Measurements from ENCODE around the gene RPL37A.
"Not testable (repeated sequence)": the region's sequence is repeated elsewhere in the genome, so short reads cannot be mapped to it uniquely, and the experiment has no call there.

The RPL37A gene

GRCh38 chr2:216504376-216504762 is 5.7 kb downstream of the RPL37A start:
- Histone ChIP-seq H3K9me3 (ENCODE audit: control insufficient read depth, low read length) (no peaks in the 10 kb centered on the region), H3K9ac (ENCODE audit: low read length) (no peak overlapping the region), H3K4me1 (ENCODE audit: control insufficient read depth, insufficient read depth, low read length) (peaks cover 13% of the 10 kb centered on the region), H3K27me3 (ENCODE audit: control insufficient read depth, insufficient read depth, low read length) (no peaks in the 10 kb centered on the region), H3K4me3 (ENCODE audit: low read length) (no peak overlapping the region), H3K36me3 (ENCODE audit: control insufficient read depth, insufficient read depth, low read length) (no peaks in the 10 kb centered on the region)

DNA sequence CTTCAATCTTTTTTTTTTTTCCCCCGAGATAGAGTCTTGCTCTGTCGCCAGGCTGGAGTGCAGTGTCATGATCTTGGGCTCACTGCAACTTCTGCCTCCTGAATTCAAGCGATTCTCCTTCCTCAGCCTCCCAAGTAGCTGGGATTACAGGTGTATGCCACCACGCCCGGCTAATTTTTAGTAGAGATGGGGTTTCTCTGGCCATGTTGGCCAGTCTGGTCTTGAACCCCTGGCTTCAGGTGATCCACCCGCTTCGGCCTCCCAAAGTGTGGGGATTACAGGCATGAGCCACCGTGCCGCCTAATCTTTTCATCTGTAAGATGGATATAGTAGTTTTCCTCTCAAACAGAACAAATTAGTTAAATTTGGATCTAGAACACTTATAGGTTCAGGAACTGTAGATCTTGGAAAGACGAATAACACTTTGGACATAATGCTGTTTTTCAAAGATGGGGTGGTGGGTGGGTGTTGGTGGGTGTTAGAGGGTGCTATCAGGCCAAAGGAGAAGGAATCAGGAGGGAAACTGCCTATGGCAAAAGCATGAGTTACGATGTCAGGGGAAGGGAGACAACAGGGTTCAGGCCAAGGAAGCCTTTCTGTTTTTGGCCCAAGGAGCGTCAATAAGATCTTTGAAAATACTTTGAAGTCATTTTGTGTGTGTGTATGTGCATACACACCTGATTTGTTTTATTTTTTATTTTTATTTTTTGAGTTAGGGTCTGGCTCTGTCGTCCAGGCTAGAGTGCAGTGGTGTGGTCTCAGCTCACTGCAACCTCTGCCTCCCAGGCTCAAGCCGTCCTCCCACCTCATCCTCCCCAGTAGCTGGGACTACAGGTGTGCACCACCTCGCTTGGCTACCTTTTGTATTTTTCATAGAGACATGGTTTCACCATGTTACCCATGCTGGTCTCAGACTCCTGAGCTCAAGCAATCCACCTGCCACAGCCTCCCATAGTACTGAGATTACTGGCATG is 6.8 kb downstream of the RPL37A start:
- Histone ChIP-seq H3K36me3 (ENCODE audit: control insufficient read depth, insufficient read depth, low read length) (no peaks in the 10 kb centered on the region), H3K27me3 (ENCODE audit: control insufficient read depth, insufficient read depth, low read length) (no peaks in the 10 kb centered on the region), H3K9me3 (ENCODE audit: control insufficient read depth, low read length) (no peaks in the 10 kb centered on the region), H3K4me3 (ENCODE audit: low read length) (no peak overlapping the region), H3K4me1 (ENCODE audit: control insufficient read depth, insufficient read depth, low read length) (peaks cover 3% of the 10 kb centered on the region), H3K9ac (ENCODE audit: low read length) (no peak overlapping the region)

GRCh38 chr2:216507220-216508160 is 8.8 kb downstream of the RPL37A start:
- Histone ChIP-seq H3K9ac (ENCODE audit: low read length) (no peak overlapping the region), H3K36me3 (ENCODE audit: control insufficient read depth, insufficient read depth, low read length) (no peaks in the 10 kb centered on the region), H3K4me3 (ENCODE audit: low read length) (no peak overlapping the region), H3K4me1 (ENCODE audit: control insufficient read depth, insufficient read depth, low read length) (no peaks in the 10 kb centered on the region), H3K9me3 (ENCODE audit: control insufficient read depth, low read length) (no peaks in the 10 kb centered on the region), H3K27me3 (ENCODE audit: control insufficient read depth, insufficient read depth, low read length) (no peaks in the 10 kb centered on the region)

- H3K27me3 ChIP-seq (ENCODE audit: control insufficient read depth, insufficient read depth, low read length) = no peaks in the 10 kb centered on the region
- no peaks in the 10 kb centered on the region for H3K36me3 ChIP-seq (ENCODE audit: control insufficient read depth, insufficient read depth, low read length)
- no peaks in the 10 kb centered on the region for H3K9me3 ChIP-seq (ENCODE audit: control insufficient read depth, low read length)
- H3K9ac ChIP-seq (ENCODE audit: low read length) = no peak overlapping the region
- H3K4me3 ChIP-seq (ENCODE audit: low read length) = no peak overlapping the region
- no peaks in the 10 kb centered on the region for H3K4me1 ChIP-seq (ENCODE audit: control insufficient read depth, insufficient read depth, low read length)
These were observed 9.6 kb downstream of the RPL37A start for GRCh38 chr2:216508229-216508628.

GRCh38 chr2:216516730-216517350 is 18.2 kb downstream of the RPL37A start:
- Histone ChIP-seq H3K4me1 (ENCODE audit: control insufficient read depth, insufficient read depth, low read length) (no peaks in the 10 kb centered on the region), H3K4me3 (ENCODE audit: low read length) (no peak overlapping the region), H3K9ac (ENCODE audit: low read length) (no peak overlapping the region), H3K27me3 (ENCODE audit: control insufficient read depth, insufficient read depth, low read length) (no peaks in the 10 kb centered on the region), H3K9me3 (ENCODE audit: control insufficient read depth, low read length) (no peaks in the 10 kb centered on the region), H3K36me3 (ENCODE audit: control insufficient read depth, insufficient read depth, low read length) (no peaks in the 10 kb centered on the region)

DNA sequence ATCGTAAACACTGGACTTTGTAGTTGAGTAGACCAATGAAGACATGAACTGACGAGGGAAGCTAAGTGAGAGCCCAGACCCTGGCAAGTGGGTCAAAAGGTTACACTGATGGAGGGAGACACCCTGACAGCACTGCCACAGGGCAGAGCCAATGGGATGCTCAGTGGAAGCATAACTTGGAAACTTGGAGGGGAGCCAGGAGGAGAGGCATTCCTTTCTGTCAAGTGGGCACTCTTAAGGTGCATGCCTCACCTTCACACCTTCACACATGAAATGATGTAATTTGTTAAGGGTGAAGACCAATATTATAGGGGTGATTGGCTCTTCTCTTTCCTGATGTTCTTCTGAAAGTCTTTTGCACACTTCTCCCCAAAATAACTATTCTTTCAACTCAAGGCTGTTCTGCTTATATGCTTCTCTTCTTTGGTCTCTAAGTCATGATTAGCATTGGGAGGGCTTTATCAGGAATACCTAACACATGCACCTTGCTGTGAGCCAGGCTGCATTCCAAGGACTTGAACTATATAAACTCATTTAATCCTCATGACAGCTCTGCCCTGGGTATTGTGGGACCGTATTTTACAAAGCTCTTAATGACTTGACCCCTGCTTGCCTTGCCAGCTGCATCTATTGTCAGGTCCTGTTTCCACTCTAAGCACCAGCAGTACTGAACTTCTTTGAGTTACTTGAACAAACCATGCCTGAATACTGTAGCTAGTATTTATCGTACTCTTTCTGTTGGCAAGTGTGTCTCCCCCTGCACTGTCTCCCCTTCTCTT is 19.0 kb downstream of the RPL37A start:
- no peaks in the 10 kb centered on the region for H3K27me3 ChIP-seq (ENCODE audit: control insufficient read depth, insufficient read depth, low read length)
- H3K4me3 ChIP-seq (ENCODE audit: low read length) = no peak overlapping the region
- no peaks in the 10 kb centered on the region for H3K36me3 ChIP-seq (ENCODE audit: control insufficient read depth, insufficient read depth, low read length)
- H3K9me3 ChIP-seq (ENCODE audit: control insufficient read depth, low read length) = no peaks in the 10 kb centered on the region
- H3K4me1 ChIP-seq (ENCODE audit: control insufficient read depth, insufficient read depth, low read length) = no peaks in the 10 kb centered on the region
- H3K9ac ChIP-seq (ENCODE audit: low read length) = no peak overlapping the region

DNA sequence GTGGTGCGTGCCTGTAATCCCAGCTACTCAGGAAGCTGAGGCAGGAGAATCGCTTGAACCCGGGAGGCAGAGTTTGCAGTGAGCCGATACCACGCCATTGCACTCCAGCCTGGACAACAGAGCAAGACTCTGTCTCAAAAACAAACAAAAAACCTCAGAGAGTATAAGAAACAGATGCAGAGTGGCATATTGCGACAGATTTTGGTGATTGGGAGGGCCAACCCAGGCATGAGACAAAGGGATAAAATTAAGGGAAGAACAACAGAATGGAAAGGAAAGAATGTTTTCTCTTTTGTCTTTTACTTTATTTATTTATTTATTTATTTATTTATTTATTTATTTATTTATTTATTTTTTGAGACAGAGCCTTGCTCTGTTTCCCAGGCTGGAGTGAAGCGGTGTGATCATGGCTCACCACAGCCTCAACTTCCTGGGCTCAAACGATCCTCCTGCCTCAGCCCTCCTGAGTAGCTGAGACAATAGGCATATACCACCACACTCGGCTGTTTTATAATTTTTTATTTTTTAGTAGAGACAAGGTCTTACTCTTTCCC is 20.0 kb downstream of the RPL37A start:
- H3K27me3 ChIP-seq (ENCODE audit: control insufficient read depth, insufficient read depth, low read length); H3K9me3 ChIP-seq (ENCODE audit: control insufficient read depth, low read length); H3K9ac ChIP-seq (ENCODE audit: low read length); H3K4me3 ChIP-seq (ENCODE audit: low read length); H3K4me1 ChIP-seq (ENCODE audit: control insufficient read depth, insufficient read depth, low read length); H3K36me3 ChIP-seq (ENCODE audit: control insufficient read depth, insufficient read depth, low read length): not testable (repeated sequence)

DNA sequence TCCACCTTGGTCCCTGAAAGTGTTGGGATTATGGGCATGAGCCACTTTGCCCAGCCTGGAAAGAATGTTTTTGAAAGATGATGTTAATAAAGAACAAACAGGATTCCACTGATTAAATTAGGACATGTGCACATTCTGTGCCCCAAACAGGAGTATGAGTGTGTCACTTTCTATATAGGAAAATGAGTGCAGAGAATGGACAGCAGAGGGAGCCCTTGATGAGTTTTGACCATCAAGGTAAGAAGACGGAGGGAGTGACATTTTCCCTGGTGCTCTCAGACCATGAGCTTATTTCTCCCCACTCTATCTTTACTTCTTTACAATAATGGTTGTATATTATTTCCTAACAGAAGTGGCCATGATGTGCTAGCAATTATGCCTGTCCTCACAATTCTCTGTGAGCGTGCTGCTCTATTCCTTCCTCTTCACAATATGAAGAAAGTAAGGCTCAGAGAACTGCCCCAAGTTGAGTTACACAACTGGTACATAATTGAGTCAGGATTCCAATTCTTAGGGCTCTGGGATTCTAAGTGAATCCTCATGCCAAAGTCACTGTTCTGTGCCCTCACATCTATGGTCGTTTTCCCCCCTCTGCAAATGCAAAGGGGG is 20.6 kb downstream of the RPL37A start:
- no peak overlapping the region for H3K4me3 ChIP-seq (ENCODE audit: low read length)

DNA sequence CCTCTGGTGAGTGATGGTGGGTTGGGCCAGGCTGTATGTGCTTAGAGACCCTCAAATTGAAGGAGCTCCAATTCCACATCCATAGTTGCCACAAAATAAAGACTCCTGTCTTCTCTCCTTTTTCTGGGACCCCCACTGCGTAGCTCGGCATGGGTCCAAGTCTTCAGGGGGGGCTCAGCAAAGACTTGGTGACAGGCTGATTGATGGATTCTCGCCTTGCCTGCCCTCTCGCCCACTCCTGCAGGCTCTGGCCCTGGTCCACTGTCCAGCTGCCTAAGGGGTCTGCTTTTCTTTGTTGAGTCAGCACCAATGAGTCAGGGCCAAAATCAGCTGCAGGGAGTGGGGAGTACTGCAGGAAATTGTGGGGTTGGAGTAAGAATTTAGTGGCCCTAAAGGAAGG is 21.5 kb downstream of the RPL37A start:
- Histone ChIP-seq H3K4me3 (ENCODE audit: low read length) (no peak overlapping the region), H3K9ac (ENCODE audit: low read length) (no peak overlapping the region), H3K36me3 (ENCODE audit: control insufficient read depth, insufficient read depth, low read length) (no peaks in the 10 kb centered on the region), H3K27me3 (ENCODE audit: control insufficient read depth, insufficient read depth, low read length) (no peaks in the 10 kb centered on the region), H3K9me3 (ENCODE audit: control insufficient read depth, low read length) (no peaks in the 10 kb centered on the region), H3K4me1 (ENCODE audit: control insufficient read depth, insufficient read depth, low read length) (no peaks in the 10 kb centered on the region)

More for the DNA sequence above, 20.6 kb downstream of the RPL37A start:
- H3K9ac ChIP-seq (ENCODE audit: low read length) = no peak overlapping the region
- H3K4me1 ChIP-seq (ENCODE audit: control insufficient read depth, insufficient read depth, low read length) = no peaks in the 10 kb centered on the region
- no peaks in the 10 kb centered on the region for H3K36me3 ChIP-seq (ENCODE audit: control insufficient read depth, insufficient read depth, low read length)
- H3K9me3 ChIP-seq (ENCODE audit: control insufficient read depth, low read length) = no peaks in the 10 kb centered on the region
- H3K27me3 ChIP-seq (ENCODE audit: control insufficient read depth, insufficient read depth, low read length) = no peaks in the 10 kb centered on the region

DNA sequence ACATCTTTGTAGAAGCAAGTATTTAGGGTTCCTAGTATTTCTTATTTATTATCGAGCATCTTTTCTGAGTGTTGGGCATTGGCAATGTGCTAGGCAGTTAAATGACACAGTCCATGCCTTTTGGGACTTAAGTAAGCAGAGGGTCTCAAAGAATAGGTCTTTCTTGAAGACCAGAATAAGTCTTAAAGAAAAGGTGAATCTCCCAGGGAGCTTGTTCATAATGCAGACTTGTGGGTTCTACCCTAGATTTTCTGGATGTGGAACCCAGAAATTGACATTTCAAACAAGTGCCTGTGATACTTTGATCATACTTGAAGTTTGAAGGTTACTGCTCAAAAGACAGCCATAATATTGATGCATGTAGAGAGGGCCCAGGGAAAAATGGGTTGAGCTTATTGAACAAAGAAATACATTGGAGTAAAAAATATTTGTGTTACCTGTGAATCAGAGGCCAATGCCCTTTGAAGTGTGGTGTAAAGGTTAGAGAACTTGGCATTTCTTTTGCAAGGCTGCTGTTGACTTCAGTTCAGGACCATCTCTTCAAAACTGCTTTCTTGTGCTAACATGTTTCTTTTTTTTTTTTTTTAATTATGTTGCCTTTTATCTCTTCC is 24.4 kb downstream of the RPL37A start:
- H3K36me3 ChIP-seq (ENCODE audit: control insufficient read depth, insufficient read depth, low read length) = no peaks in the 10 kb centered on the region
- no peak overlapping the region for H3K4me3 ChIP-seq (ENCODE audit: low read length)
- H3K9me3 ChIP-seq (ENCODE audit: control insufficient read depth, low read length) = no peaks in the 10 kb centered on the region
- no peaks in the 10 kb centered on the region for H3K4me1 ChIP-seq (ENCODE audit: control insufficient read depth, insufficient read depth, low read length)
- no peak overlapping the region for H3K9ac ChIP-seq (ENCODE audit: low read length)
- no peaks in the 10 kb centered on the region for H3K27me3 ChIP-seq (ENCODE audit: control insufficient read depth, insufficient read depth, low read length)
